Measurements from ENCODE around the gene TCHP. TPM values are rescaled to one million over a fixed set of nuclear protein-coding genes. Genes with fewer than 3 reads are reported as not detected.
"Not testable (repeated sequence)": the region's sequence is repeated elsewhere in the genome, so short reads cannot be mapped to it uniquely, and the experiment has no call there.

The TCHP gene
- total RNA-seq, 1 experiment from 2014 or later = 28.0 TPM

DNA sequence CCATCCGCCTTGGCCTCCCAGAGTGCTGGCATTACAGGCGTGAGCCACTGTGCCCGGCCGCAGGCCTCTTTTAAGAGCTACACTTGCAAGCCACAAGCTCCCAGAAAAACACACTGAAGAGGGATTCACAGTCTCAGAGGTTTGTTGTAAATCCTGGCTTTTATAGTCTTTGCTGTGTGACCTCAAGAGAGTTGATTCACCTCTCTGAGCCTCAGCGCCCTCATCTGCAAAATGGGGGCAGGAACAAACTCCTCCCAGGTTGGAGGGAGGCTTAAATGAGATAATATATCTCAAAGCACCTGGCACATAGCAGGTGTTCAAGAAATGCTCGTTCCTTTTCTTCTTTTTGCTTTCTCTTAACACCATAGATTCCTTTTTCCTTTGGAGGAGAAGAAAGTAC, 3.9 kb upstream of the TCHP start:
- no TSS peak for BruUV-seq (replicated peaks)
- CTCF ChIA-PET = no interaction called here

DNA sequence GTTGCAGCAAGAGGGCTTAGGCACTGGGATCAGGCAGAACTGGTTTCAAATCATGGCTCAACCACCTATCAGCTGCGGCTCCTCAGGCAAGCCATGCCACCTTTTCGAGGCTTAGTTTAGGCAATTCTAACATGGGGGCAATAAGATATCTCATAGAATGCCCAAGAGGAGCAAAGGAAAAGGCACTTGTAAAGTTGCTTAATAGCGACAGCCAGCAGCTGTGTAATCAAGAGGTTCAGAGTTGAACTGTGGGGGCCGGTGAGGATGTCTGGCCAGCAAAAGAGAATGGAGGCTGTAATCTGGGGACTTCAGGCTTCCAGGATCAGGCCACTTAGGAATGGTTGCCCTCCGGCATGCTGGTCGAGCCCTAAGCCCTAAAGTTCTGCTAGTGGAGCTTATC, 3.0 kb upstream of the TCHP start:
- CTCF ChIA-PET = no interaction called here

More for the DNA sequence above, 3.9 kb upstream of the TCHP start:
- H3K27me3 Mint-ChIP-seq (ENCODE audit: unreplicated experiment) = peaks cover 15% of the 10 kb centered on the region
- H3K27ac Mint-ChIP-seq (ENCODE audit: unreplicated experiment) = no peak overlapping the region
- no peak overlapping the region for H3K4me3 Mint-ChIP-seq (ENCODE audit: low read depth, unreplicated experiment)
- H3K4me1 Mint-ChIP-seq (ENCODE audit: low read depth, unreplicated experiment) = peaks cover 13% of the 10 kb centered on the region
- no peaks in the 10 kb centered on the region for H3K9me3 Mint-ChIP-seq (ENCODE audit: low read depth, unreplicated experiment)
- H3K36me3 Mint-ChIP-seq (ENCODE audit: insufficient read depth, unreplicated experiment) = peaks cover 20% of the 10 kb centered on the region
- intact Hi-C loops (cut with micrococcal nuclease; ENCODE audit: unreplicated experiment) = no loop called here
- no peak for DNase-seq
- TF ChIP-seq, protein P1, sequence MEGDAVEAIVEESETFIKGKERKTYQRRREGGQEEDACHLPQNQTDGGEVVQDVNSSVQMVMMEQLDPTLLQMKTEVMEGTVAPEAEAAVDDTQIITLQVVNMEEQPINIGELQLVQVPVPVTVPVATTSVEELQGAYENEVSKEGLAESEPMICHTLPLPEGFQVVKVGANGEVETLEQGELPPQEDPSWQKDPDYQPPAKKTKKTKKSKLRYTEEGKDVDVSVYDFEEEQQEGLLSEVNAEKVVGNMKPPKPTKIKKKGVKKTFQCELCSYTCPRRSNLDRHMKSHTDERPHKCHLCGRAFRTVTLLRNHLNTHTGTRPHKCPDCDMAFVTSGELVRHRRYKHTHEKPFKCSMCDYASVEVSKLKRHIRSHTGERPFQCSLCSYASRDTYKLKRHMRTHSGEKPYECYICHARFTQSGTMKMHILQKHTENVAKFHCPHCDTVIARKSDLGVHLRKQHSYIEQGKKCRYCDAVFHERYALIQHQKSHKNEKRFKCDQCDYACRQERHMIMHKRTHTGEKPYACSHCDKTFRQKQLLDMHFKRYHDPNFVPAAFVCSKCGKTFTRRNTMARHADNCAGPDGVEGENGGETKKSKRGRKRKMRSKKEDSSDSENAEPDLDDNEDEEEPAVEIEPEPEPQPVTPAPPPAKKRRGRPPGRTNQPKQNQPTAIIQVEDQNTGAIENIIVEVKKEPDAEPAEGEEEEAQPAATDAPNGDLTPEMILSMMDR (IDR thresholded peaks at IDR 0.05; ENCODE audit: unreplicated experiment) = no peak

DNA sequence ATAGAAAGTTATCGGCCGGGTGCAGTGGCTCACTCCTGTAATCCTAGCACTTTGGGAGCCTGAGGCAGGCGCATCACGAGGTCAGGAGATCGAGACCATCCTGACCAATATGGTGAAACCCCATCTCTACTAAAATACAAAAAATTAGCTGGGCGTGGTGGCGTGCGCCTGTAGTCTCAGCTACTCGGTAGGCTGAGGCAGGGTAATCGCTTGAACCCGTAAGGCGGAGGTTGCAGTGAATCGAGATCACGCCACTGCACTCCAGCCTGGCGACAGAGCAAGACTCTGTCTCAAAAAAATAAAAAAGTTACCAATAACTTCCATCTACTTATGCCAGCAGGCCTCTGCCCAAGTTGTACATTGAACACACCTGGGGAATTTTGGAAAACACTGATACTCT, 729 bp upstream of the TCHP start:
- Mint-ChIP-seq H3K36me3 (ENCODE audit: insufficient read depth, unreplicated experiment) (peaks cover 39% of the 10 kb centered on the region), H3K4me1 (ENCODE audit: low read depth, unreplicated experiment) (peaks cover 23% of the 10 kb centered on the region), H3K4me3 (ENCODE audit: low read depth, unreplicated experiment) (peak overlapping the region; percentile 96)
- BruUV-seq (replicated peaks); intact Hi-C loops (cut with micrococcal nuclease; ENCODE audit: unreplicated experiment); CTCF ChIA-PET; H3K9me3 Mint-ChIP-seq (ENCODE audit: low read depth, unreplicated experiment); DNase-seq; H3K27ac Mint-ChIP-seq (ENCODE audit: unreplicated experiment); H3K27me3 Mint-ChIP-seq (ENCODE audit: unreplicated experiment): not testable (repeated sequence)

More for the DNA sequence above, 3.0 kb upstream of the TCHP start:
- DNase-seq = no peak
- H3K4me1 Mint-ChIP-seq (ENCODE audit: low read depth, unreplicated experiment) = peaks cover 22% of the 10 kb centered on the region
- H3K4me3 Mint-ChIP-seq (ENCODE audit: low read depth, unreplicated experiment) = no peak overlapping the region
- no TSS peak for BruUV-seq (replicated peaks)
- intact Hi-C loops (cut with micrococcal nuclease; ENCODE audit: unreplicated experiment) = no loop called here
- TF ChIP-seq, protein P1 (IDR thresholded peaks at IDR 0.05; ENCODE audit: unreplicated experiment) = no peak
- no peaks in the 10 kb centered on the region for H3K9me3 Mint-ChIP-seq (ENCODE audit: low read depth, unreplicated experiment)
- peaks cover 9% of the 10 kb centered on the region for H3K27me3 Mint-ChIP-seq (ENCODE audit: unreplicated experiment)
- H3K27ac Mint-ChIP-seq (ENCODE audit: unreplicated experiment) = no peak overlapping the region
- H3K36me3 Mint-ChIP-seq (ENCODE audit: insufficient read depth, unreplicated experiment) = peaks cover 27% of the 10 kb centered on the region

DNA sequence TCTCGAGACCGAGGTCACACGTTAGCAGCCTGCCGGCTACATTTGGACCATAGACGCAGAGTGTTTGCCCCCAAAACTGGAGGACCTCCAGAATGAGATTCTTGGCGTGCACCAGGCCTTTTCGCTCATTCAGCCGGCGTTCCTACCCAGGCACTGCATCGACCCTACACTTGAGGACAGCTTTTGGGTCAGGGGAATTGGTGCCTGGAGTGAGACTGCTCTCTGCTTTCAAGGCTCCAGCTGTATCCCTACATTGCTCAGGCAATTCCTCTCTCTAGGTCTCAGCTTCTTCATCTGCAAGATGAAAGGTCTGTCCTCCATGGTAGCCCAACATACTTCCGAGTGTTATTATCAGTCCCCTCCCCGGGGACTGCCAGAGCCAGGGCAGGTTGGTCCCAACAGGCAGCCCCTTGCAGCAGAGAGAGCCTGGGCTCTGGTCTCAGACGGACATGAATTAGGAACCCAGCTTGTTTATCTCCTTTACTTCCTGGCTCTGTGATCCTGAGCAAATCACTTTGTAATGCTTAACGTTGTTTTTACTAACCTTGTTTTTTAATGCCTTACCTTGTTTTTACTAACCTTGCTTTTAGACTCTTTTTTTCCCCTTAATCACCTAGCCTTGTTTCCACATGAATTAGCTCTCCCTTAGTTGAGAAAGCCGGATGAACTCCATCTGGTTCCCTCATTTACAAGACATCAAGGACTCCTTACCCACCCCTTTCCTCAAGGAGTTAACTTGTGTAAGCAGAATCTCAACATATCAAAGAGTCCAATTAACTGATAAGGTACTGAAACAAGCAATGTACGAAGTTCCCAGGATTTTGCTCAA, 892 bp downstream of the TCHP start:
- intact Hi-C loops (cut with micrococcal nuclease; ENCODE audit: unreplicated experiment) = no loop called here
- peaks cover 23% of the 10 kb centered on the region for H3K4me1 Mint-ChIP-seq (ENCODE audit: low read depth, unreplicated experiment)
- H3K9me3 Mint-ChIP-seq (ENCODE audit: low read depth, unreplicated experiment) = no peaks in the 10 kb centered on the region
- TF ChIP-seq, protein P1 (IDR thresholded peaks at IDR 0.05; ENCODE audit: unreplicated experiment) = no peak
- peaks cover 51% of the 10 kb centered on the region for H3K36me3 Mint-ChIP-seq (ENCODE audit: insufficient read depth, unreplicated experiment)
- BruUV-seq (replicated peaks) = no TSS peak
- peak overlapping the region; percentile 85 for H3K27ac Mint-ChIP-seq (ENCODE audit: unreplicated experiment)
- no peak for DNase-seq
- H3K27me3 Mint-ChIP-seq (ENCODE audit: unreplicated experiment) = no peaks in the 10 kb centered on the region
- peak overlapping the region; percentile 96 for H3K4me3 Mint-ChIP-seq (ENCODE audit: low read depth, unreplicated experiment)
- CTCF ChIA-PET = interaction anchor here (1.9 kb wide), 1 partner anchor 47 kb away, joined by 5 read pairs; no protein-coding TSS in a partner anchor

DNA sequence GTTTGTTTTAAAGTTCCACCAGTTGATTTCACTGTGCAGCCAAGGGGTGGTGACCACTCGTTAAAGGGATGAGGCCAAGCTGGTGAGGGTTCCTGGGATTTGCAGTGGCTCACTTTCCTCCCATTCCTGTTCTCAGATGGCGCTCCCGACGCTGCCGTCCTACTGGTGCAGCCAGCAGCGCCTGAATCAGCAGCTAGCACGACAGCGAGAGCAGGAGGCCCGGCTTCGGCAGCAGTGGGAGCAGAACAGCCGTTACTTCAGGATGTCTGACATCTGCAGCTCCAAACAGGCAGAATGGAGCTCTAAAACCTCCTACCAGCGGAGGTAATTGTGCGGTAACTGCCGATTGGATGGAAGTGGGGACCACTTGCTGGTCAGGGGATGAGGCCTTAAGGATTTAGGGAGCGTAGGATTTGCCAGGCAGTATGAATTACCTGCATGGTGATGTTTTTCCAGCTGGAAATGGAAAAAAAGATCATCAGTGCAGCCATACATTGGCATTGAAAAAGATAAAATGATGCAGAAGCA, 2.9 kb downstream of the TCHP start:
- TF ChIP-seq, protein P1 (IDR thresholded peaks at IDR 0.05; ENCODE audit: unreplicated experiment) = no peak
- DNase-seq = no peak
- H3K27ac Mint-ChIP-seq (ENCODE audit: unreplicated experiment) = no peak overlapping the region
- peaks cover 58% of the 10 kb centered on the region for H3K36me3 Mint-ChIP-seq (ENCODE audit: insufficient read depth, unreplicated experiment)
- intact Hi-C loops (cut with micrococcal nuclease; ENCODE audit: unreplicated experiment) = no loop called here
- no peaks in the 10 kb centered on the region for H3K9me3 Mint-ChIP-seq (ENCODE audit: low read depth, unreplicated experiment)
- H3K4me1 Mint-ChIP-seq (ENCODE audit: low read depth, unreplicated experiment) = peaks cover 23% of the 10 kb centered on the region
- CTCF ChIA-PET = interaction anchor here (0.5 to 0.7 kb wide), 2 partner anchors 12 to 531 kb away, joined by 3 to 4 read pairs; no protein-coding TSS in a partner anchor
- H3K27me3 Mint-ChIP-seq (ENCODE audit: unreplicated experiment) = no peaks in the 10 kb centered on the region
- no TSS peak for BruUV-seq (replicated peaks)
- H3K4me3 Mint-ChIP-seq (ENCODE audit: low read depth, unreplicated experiment) = no peak overlapping the region

Measured in Calu3 (cell line).